MM.1S (cell line): ENCODE results near the gene ANAPC16.
A peak's percentile ranks its signal among the peaks of the same experiment; 100 is the strongest.

Experiments
- DNase-seq: peaks from one replicate; pipeline ENCODE4 v3.0.0-alpha.2; 2015
- H2AFZ ChIP-seq: fragments of 300-600 bp; sonication (generic); 2 replicates; pipeline ENCODE4 v1.6.0; 2016; ENCODE audit warnings: antibody characterized with exemption, low read length
- H3F3A ChIP-seq: fragments of 300-600 bp; sonication (generic); 2 replicates; pipeline ENCODE4 v1.6.1; 2016; ENCODE audit warnings: mild to moderate bottlenecking, antibody characterized with exemption, low read length, moderate library complexity, mixed read lengths; ENCODE audit not compliant: insufficient read depth
- H3K27ac ChIP-seq: fragments of 300-600 bp; sonication (generic); 2 replicates; pipeline ENCODE4 v1.5.1; 2016; ENCODE audit warnings: mild to moderate bottlenecking, low read length
- H3K27me3 ChIP-seq: fragments of 300-600 bp; sonication (generic); replicated peaks from 2 replicates; pipeline ENCODE4 v1.6.0; 2016; ENCODE audit warnings: low read length; ENCODE audit not compliant: insufficient read depth
- H3K36me3 ChIP-seq: fragments of 300-600 bp; sonication (generic); replicated peaks from 2 replicates; pipeline ENCODE4 v1.6.1; 2016; ENCODE audit warnings: mild to moderate bottlenecking, low read length, mixed read lengths; ENCODE audit not compliant: insufficient read depth
- H3K4me1 ChIP-seq: fragments of 300-600 bp; sonication (generic); 2 replicates; pipeline ENCODE4 v1.6.1; 2016; ENCODE audit warnings: low read length, mixed read lengths
- H3K4me2 ChIP-seq: fragments of 300-600 bp; sonication (generic); 2 replicates; pipeline ENCODE4 v1.6.0; 2016; ENCODE audit warnings: low read depth, low read length
- H3K4me3 ChIP-seq: fragments of 300-600 bp; sonication (generic); 2 replicates; pipeline ENCODE4 v1.5.1; 2016; ENCODE audit warnings: low read length, mixed read lengths
- H3K79me2 ChIP-seq: fragments of 300-600 bp; sonication (generic); 2 replicates; pipeline ENCODE4 v1.6.1; 2016; ENCODE audit warnings: mixed run types, low read length, mixed read lengths
- H3K9ac ChIP-seq: fragments of 300-600 bp; sonication (generic); 2 replicates; pipeline ENCODE4 v1.6.1; 2016; ENCODE audit warnings: low read length, mixed read lengths
- H3K9me2 ChIP-seq: fragments of 300-600 bp; sonication (generic); replicated peaks from 2 replicates; pipeline ENCODE4 v1.6.1; 2016; ENCODE audit warnings: mild to moderate bottlenecking, low read length, mixed read lengths; ENCODE audit not compliant: insufficient read depth
- H3K9me3 ChIP-seq: fragments of 300-600 bp; sonication (generic); replicated peaks from 2 replicates; pipeline ENCODE4 v1.6.1; 2016; ENCODE audit warnings: mild to moderate bottlenecking, low read length, mixed read lengths; ENCODE audit not compliant: insufficient read depth
- H4K20me1 ChIP-seq: fragments of 300-600 bp; sonication (generic); 2 replicates; pipeline ENCODE4 v1.6.1; 2016; ENCODE audit warnings: mild to moderate bottlenecking, low read length, moderate library complexity, mixed read lengths; ENCODE audit not compliant: insufficient read depth
- CTCF ChIP-seq: fragments of 300-600 bp; sonication (generic); IDR thresholded peaks from 2 replicates; pipeline ENCODE4 v1.5.1; 2016; ENCODE audit warnings: antibody characterized with exemption, low read length, mixed read lengths
- EZH2 ChIP-seq: fragments of 300-600 bp; sonication (generic); optimal IDR thresholded peaks from 2 replicates; pipeline ENCODE3; 2017; ENCODE audit warnings: low read depth, mild to moderate bottlenecking, antibody characterized with exemption, low read length, mixed read lengths
- EZH2phosphoT487 ChIP-seq: fragments of 300-600 bp; sonication (generic); IDR thresholded peaks from 2 replicates; pipeline ENCODE4 v1.6.1; 2018; ENCODE audit warnings: antibody characterized with exemption, low read length

ANAPC16 gene

GRCh38 chr10:72255977-72256729, 40.3 kb downstream of the ANAPC16 start:
- H2AFZ ChIP-seq: peak overlapping the region; percentile 18; the same call in 1 of the 2 replicates
- no peaks in the 10 kb centered on the region for H3K9me2 ChIP-seq
- H3K9ac ChIP-seq: no peak overlapping the region
- H3K9me3 ChIP-seq: no peaks in the 10 kb centered on the region
- no peak overlapping the region for H3K4me3 ChIP-seq
- H3K27me3 ChIP-seq: no peaks in the 10 kb centered on the region
- TF ChIP-seq EZH2 (no peak), EZH2phosphoT487 (no peak), CTCF (no peak)
- peaks cover 24% of the 10 kb centered on the region for H3F3A ChIP-seq
- H3K79me2 ChIP-seq: no peaks in the 10 kb centered on the region
- no peak for DNase-seq
- no peak overlapping the region for H3K4me2 ChIP-seq
- no peaks in the 10 kb centered on the region for H4K20me1 ChIP-seq
- peaks cover 58% of the 10 kb centered on the region for H3K4me1 ChIP-seq
- peak overlapping the region; percentile 31; the same call in 1 of the 2 replicates for H3K27ac ChIP-seq
- no peaks in the 10 kb centered on the region for H3K36me3 ChIP-seq

GRCh38 chr10:72257051-72257892, 41.5 kb downstream of the ANAPC16 start:
- H3K4me3 ChIP-seq: no peak overlapping the region
- TF ChIP-seq CTCF: no peak
- TF ChIP-seq EZH2phosphoT487: no peak
- TF ChIP-seq EZH2: no peak
- 0 out of 2 replicates have a peak overlapping the region, but pooled peaks have one; percentile 46 for H2AFZ ChIP-seq
- peak; percentile 53 for DNase-seq
- H3K9me2 ChIP-seq: no peaks in the 10 kb centered on the region
- no peaks in the 10 kb centered on the region for H3K9me3 ChIP-seq
- H4K20me1 ChIP-seq: no peaks in the 10 kb centered on the region
- peaks cover 35% of the 10 kb centered on the region for H3F3A ChIP-seq
- peaks cover 66% of the 10 kb centered on the region for H3K4me1 ChIP-seq
- no peak overlapping the region for H3K9ac ChIP-seq
- no peaks in the 10 kb centered on the region for H3K79me2 ChIP-seq
- H3K36me3 ChIP-seq: no peaks in the 10 kb centered on the region
- peak overlapping the region; percentile 31; the same call in 1 of the 2 replicates for H3K4me2 ChIP-seq
- H3K27me3 ChIP-seq: no peaks in the 10 kb centered on the region
- H3K27ac ChIP-seq: peak overlapping the region; percentile 1; the same call in 1 of the 2 replicates

GRCh38 chr10:72258617-72259016, 42.8 kb downstream of the ANAPC16 start:
- H3K36me3 ChIP-seq: no peaks in the 10 kb centered on the region
- no peak overlapping the region; the same call in 1 of the 2 replicates for H3K27ac ChIP-seq
- TF ChIP-seq CTCF: no peak
- TF ChIP-seq EZH2: no peak
- no peak for TF ChIP-seq EZH2phosphoT487
- H3K9ac ChIP-seq: no peak overlapping the region
- H4K20me1 ChIP-seq: no peaks in the 10 kb centered on the region
- DNase-seq: no peak
- H3K4me2 ChIP-seq: no peak overlapping the region
- no peaks in the 10 kb centered on the region for H3K9me3 ChIP-seq
- no peak overlapping the region for H2AFZ ChIP-seq
- no peaks in the 10 kb centered on the region for H3K79me2 ChIP-seq
- no peak overlapping the region for H3K4me3 ChIP-seq
- H3K27me3 ChIP-seq: no peaks in the 10 kb centered on the region
- no peaks in the 10 kb centered on the region for H3K9me2 ChIP-seq
- peaks cover 74% of the 10 kb centered on the region for H3K4me1 ChIP-seq
- peaks cover 49% of the 10 kb centered on the region for H3F3A ChIP-seq
